Activated naive CD4-positive, alpha-beta T cell treated with anti-CD3 and anti-CD28 coated beads, Interleukin-2, amount 50 U/mL, for 16 hours (primary cell): ENCODE data around the gene PAPLN.
A peak's percentile ranks its signal among the peaks of the same experiment; 100 is the strongest.

Experiments
- DNase-seq: peaks from one replicate; pipeline ENCODE4 v3.0.0-alpha.2; 2020

The PAPLN gene

GRCh38 chr14:73231981-73232851 lies 5.1 kb upstream of the PAPLN start:
- no peak for DNase-seq

- no peak for DNase-seq
Measured at GRCh38 chr14:73232984-73233383, 4.3 kb upstream of the PAPLN start.

- no peak for DNase-seq
Measured at GRCh38 chr14:73233564-73233963, 3.7 kb upstream of the PAPLN start.

- no peak for DNase-seq
Measured at GRCh38 chr14:73234029-73234428, 3.3 kb upstream of the PAPLN start.

- no peak for DNase-seq
Measured at GRCh38 chr14:73234586-73235394, 2.5 kb upstream of the PAPLN start.

GRCh38 chr14:73235531-73236155 lies 1.7 kb upstream of the PAPLN start:
- DNase-seq = no peak

- DNase-seq = no peak
Measured at GRCh38 chr14:73236157-73236556, 1.1 kb upstream of the PAPLN start.

- DNase-seq = no peak
Measured at GRCh38 chr14:73236752-73237218, 521 bp upstream of the PAPLN start.

GRCh38 chr14:73237786-73238423 lies 599 bp downstream of the PAPLN start:
- no peak for DNase-seq

GRCh38 chr14:73238424-73238852 lies 1.1 kb downstream of the PAPLN start:
- DNase-seq = no peak

- no peak for DNase-seq
Measured at GRCh38 chr14:73238941-73239340, 1.6 kb downstream of the PAPLN start.

- DNase-seq = no peak
Measured at GRCh38 chr14:73239393-73240241, 2.3 kb downstream of the PAPLN start.

GRCh38 chr14:73240816-73241480 lies 3.6 kb downstream of the PAPLN start:
- DNase-seq = no peak

- DNase-seq = no peak
Measured at GRCh38 chr14:73241481-73242165, 4.3 kb downstream of the PAPLN start.

GRCh38 chr14:73242357-73242901 lies 5.1 kb downstream of the PAPLN start:
- no peak for DNase-seq

GRCh38 chr14:73243341-73243740 lies 6.0 kb downstream of the PAPLN start:
- DNase-seq = no peak

- DNase-seq = no peak
Measured at GRCh38 chr14:73243748-73244147, 6.4 kb downstream of the PAPLN start.

- DNase-seq = no peak
Measured at GRCh38 chr14:73244541-73245290, 7.4 kb downstream of the PAPLN start.

- peak; percentile 50 for DNase-seq
Measured at GRCh38 chr14:73245480-73246325, 8.4 kb downstream of the PAPLN start.
